NCI-H82 treated with DMSO at 0.1 percent for 48 hours (cell line): ENCODE data around the gene FOXI1.
"Not testable (repeated sequence)": the region's sequence is repeated elsewhere in the genome, so short reads cannot be mapped to it uniquely, and the experiment has no call there.

Experiments used
- DNase-seq: peaks from one replicate; lab custom pipeline; 2025; ENCODE audit not compliant: unreplicated experiment; lab: John Stamatoyannopoulos, UW

FOXI1 gene

GRCh38 chr5:170126061-170126460 lies 20.4 kb downstream of the FOXI1 start:
- no peak for DNase-seq

DNA sequence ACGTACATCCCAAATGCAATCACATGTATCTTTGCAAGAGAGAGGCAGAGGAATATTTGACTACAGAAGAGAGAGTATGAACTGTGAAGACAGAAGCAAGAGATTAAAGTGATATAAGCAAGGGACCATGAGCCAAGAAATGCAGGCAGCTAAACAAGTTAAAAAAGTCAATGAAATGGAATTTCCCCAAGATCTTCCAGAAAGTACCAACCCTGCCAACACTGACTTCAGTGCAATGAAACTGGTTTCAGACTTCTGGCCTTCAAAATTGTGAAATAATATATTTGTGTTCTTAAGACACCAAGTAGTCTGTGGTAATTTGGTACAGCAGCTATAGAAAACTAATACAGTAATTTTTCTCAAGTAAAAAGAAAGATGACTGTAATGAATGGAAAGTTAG lies 20.9 kb downstream of the FOXI1 start:
- DNase-seq = no peak

DNA sequence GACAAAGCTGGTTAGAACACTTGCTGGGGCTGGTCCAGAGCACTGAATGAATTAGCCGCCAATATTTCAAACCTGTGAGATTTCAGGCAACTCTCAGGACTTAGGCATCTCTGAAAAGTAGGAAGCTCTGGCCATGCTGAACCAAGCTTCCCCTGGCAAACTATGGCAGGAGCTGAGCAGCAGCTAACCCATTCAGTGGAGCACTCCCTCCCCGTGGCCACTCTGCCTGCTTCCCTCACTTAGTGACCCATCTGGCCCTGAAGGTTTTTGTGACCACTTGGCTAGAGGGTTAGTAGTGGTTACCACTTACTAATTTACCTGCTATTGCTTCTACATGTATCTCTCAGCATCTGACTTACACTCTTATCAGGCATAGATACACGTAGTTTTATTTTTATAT lies 25.5 kb downstream of the FOXI1 start:
- DNase-seq = no peak

DNA sequence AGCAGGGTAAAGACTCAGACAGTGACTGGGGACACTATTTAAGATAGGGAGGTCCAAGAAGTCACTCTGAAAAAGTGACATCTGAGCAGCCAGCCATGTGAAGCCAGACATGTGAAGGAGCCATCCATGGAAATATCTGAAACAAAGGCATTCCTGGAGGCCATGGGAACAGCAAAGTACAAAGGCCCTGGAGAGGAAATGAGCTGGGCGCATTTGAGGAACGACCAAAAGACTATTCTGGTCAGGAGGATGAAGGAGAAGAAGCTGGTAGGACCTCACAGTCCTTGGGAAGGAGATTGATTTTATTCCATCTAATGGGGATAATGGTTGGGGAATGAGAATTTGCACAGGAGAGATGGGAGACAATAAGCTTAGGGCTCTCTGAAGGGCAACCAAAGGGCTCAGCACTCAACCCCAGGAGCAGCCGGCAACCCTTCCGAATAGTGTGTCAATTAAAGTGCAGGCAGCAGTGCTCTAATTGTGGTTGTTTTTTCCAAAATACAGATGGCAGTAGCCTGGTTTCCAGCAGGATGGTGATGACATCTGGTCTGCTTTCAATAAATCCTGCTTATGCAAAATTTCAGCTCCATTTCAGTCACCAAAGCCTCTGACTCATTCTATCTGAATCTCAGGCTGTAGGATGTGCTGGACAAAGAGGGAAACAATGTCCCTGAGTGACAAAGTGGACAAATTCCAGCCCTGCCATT lies 26.7 kb downstream of the FOXI1 start:
- no peak for DNase-seq

- DNase-seq = no peak
Measured at GRCh38 chr5:170132976-170133448, 27.3 kb downstream of the FOXI1 start.

- no peak for DNase-seq
Measured at GRCh38 chr5:170135796-170136490, 30.2 kb downstream of the FOXI1 start.

GRCh38 chr5:170136506-170136905 lies 30.8 kb downstream of the FOXI1 start:
- DNase-seq = no peak

DNA sequence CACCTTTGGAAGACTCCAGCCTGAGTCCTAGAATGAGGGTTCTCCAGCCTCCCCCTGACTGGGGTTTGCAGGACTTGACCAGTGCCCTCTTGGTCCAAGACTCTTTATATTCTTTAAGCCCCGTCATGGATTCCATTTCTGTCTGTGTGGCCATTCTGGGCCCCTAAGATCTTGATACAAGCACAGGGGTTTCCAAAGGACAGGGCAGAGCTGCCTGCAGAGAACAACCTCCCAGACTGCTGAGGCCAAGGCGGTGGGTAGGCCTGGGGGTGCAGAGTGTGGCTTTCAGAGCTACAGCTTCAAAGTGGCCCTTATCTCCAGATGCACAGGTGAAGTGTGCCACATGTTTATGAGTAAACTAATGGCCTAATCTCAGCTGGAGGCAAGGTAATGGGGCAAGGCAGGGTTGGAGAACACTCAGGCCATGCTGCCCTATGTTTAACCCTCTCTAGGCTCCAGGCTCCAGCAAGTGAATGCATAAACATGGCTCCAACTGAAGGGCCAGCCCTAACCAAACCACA lies 32.1 kb downstream of the FOXI1 start:
- DNase-seq = no peak

DNA sequence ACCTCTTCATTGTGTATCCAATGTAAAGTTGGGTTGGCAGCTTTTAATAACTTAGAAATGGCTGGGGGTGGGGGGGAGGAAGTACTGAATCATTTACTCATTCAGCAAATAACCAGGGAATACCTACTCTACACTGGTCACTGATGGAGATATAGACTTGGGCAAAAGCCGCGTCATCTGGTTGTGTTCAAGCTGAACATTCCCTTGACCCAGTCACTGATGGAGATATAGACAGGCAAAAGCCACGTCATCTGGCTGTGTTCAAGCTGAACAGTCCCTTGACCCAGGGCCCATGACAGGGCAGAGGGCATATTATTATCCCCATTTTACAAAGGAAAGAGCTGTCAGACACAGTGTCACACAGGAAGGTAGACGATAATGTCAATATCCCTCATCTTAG lies 32.6 kb downstream of the FOXI1 start:
- no peak for DNase-seq

GRCh38 chr5:170139786-170140335 lies 34.2 kb downstream of the FOXI1 start:
- no peak for DNase-seq

DNA sequence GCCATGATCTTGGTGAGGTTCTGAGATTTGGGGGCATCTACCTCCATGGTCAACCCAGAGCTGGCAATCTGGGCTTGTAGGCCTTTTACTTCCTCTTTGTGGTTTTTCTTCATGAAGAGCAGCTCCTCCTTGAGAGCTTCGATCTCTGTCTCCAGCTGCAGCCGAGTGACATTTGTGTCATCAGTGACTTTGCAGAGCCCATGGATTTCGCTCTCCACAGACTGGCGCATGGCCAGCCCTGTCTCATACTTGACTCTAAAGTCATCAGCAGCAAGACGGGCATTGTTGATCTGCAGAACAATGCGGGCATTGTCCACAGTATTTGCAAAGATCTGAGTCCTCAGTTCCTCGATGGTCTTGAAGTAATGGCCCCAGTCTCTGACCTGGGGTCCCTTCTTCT lies 35.5 kb downstream of the FOXI1 start:
- not testable (repeated sequence) for DNase-seq

DNA sequence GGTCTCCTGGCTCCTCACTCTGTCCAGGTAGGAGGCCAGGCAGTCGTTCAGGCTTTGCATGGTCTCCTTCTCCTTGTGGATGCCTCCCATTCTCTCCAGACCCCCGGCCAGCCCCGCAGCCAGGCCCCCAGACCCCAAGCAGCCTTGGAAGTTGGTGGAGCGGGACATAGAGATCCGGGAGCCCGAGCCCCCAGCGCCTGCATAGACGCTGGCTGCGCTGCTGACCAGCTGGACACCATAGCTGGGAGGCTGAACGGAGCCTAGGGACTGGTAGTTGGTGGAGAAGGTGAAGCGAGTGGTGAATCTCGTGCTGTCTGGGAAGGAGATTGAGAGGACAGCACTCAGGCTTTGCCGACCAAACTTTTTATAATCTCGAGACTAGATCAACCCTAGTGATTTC lies 35.9 kb downstream of the FOXI1 start:
- DNase-seq = no peak

GRCh38 chr5:170142196-170142595 lies 36.5 kb downstream of the FOXI1 start:
- no peak for DNase-seq

- no peak for DNase-seq
Measured at GRCh38 chr5:170143091-170143490, 37.4 kb downstream of the FOXI1 start.

GRCh38 chr5:170143710-170144109 lies 38.0 kb downstream of the FOXI1 start:
- DNase-seq = no peak

GRCh38 chr5:170144286-170145023 lies 38.8 kb downstream of the FOXI1 start:
- DNase-seq = no peak

GRCh38 chr5:170145462-170145861 lies 39.8 kb downstream of the FOXI1 start:
- DNase-seq = no peak

DNA sequence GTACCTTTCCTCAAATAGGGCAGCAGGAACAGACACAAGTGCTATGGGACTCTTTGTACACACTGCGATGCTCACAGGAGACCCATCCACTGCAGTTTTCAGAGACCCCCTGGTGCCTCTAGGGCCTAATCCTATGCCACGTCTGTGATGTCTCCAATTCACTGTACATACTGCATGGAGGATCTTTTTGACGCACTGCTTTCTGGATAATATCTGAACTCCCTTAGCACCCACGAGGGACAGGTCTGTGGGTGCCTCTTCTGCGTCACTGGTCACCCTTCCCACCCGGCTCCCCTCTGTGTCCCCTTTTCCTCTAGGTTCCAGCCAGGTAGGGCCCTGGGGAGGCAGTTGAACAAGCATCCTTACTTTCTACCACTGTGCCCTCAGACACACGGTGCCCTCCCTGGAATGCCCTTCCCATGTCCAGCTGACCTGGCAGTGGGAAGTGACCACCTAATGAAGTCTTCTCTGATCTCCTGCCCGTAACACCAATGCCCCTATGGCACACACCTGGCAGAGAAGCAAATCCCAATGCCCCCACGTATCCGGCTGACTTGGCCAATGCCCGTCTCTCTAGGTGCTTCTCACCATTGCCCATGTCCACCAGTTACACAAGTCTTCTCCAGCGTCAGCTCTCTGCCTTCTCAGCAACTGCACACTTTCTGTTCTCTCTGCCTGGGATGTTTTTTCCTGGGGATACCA lies 41.5 kb downstream of the FOXI1 start:
- DNase-seq = no peak

GRCh38 chr5:170147753-170148264 lies 42.1 kb downstream of the FOXI1 start:
- DNase-seq = no peak

DNA sequence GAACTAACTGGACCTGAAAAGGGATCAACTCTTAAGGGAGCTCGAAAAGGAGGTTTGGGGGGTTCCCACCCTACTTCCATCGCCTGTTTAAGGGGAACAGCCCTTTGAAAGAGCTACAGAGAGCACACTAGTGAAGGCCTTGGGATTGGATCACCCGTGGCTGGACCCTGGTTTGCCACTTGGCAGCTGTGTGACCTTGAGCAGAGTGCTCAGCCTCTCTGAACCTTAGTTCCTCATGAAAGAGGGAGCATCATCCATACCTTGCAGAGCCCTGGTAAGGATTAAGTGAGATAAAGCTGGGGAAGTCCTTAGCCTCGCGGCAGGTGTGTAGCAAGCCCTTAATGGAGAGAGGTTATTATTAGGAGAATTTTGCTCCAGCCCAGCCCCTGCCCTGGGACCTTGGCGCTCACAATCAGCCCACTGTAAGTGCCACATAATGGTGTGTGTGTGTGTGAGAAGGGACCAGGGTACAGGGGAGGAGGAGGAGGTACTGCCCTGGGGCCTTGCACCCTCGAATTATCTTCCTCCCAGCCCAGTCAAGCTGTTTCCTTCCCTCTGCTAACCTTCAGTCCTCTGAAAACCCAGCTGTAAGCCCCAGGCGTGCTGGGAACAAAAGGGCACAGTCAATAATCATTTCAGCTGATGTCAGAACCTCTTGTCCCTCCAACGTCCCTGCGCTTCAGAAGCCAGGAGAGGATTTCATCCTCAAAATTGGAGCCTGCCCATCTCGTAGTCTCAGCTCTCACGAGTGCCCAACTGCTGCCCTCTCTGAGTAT lies 42.9 kb downstream of the FOXI1 start:
- DNase-seq = no peak
